Amygdala (tissue), 56 donors: Measurements from ENCODE around the gene PM20D2.

Experiments
- DNase-seq, 56 donors: peaks; one replicate each; lab custom pipeline; 2025; lab: John Stamatoyannopoulos, UW

PM20D2 gene

DNA sequence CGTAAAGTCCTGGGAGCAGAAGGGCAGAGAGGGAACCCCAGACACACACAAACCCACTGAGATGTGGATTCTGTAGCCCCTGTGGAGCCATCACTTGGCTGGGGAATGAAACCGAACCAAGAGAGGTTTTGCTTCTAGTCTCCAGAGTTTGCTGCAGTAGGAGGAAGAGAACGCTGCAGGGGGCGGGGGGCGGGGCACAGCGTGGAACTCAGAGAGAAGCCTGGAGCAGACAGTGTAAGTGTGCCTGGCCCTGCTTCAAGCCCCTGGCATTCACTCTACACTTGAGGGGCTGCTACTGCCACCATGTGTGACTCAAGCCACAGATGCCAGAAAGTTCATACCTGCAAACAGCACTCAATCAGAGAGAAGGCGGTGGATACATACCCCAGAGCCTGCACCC, 52.4 kb downstream of the PM20D2 start:
- DNase-seq: no peak

DNA sequence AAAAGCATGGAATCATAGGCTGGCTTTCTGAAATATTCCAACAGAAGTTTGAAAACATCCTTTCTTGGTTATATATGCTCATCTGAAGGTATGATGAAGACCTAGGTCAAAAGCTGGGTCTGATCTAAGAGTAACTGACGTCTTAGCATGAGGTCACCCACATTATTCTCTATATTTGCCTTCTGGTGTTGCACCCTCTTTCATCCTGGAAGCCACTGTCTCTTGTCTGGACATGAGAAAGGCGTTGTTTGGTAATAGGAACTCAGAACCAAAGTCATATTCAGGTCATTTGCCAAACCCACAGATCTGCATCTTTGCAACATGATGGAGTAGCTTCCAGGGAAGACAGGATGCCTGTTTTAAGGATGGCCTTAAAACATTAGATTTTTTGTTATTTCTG, 53.7 kb downstream of the PM20D2 start:
- DNase-seq: no peak

DNA sequence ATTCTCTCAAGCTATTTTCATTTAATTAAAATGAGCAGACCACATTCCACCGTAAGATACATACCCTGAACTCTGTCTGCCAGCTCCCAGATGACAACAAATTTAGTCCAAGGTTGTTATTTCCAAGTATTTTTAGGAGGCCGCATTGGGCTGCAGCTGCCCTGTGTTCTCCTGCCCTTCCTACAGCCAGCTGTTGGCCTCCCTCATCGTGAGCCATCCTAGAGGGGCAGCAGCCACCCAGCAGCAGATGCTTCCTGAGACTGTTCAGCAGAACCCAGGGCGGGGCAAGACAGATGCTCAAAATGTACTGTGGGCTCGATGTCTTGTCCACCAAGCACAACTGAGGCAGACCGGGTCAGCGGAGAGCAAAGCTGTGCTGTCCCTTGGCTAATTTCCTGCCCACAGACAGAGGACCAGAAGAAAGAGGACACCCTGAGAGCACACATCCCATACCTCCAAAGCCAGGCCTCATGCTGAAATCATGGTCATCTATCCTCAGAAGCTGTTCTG, 54.9 kb downstream of the PM20D2 start:
- DNase-seq: no peak

DNA sequence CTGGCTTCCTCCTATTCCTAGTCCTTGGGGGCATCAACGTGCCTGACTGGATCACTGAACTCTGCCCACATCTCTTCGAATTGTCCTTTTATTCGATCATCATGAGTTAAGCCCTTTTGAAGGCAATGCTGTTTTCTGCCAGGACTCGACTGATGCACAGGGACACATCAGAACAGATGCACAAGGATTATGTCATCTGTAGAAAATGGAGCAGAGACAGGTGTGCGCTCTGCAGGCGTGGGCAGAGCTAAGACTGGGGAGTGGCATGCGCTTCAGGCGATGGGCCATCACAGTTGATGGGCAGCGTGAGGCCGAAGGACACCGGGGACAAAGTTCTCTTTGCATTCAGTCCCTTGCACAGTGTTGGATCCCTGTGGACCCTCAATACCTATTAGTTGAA, 58.2 kb downstream of the PM20D2 start:
- DNase-seq: peak in 1 of 56 donors; percentile 3

DNA sequence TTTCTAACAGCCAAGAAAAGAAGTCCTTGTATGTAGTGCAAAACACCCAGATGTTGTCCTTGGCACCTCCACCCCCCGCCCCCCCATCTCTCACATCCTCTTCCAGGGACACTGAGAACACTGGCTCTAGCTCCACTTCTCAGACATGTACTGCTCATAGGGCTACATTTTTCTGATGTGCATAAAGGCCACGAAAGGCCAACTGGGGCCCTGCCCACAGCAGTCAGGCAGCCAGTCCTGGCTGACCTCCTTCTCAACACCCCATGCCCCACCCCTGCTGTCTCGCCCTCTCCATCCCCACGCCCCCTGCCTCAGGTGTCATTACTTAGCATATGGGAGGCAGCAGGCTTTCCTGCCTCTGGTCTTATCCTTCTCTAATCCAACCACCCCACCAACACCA, 60.0 kb downstream of the PM20D2 start:
- DNase-seq: no peak

DNA sequence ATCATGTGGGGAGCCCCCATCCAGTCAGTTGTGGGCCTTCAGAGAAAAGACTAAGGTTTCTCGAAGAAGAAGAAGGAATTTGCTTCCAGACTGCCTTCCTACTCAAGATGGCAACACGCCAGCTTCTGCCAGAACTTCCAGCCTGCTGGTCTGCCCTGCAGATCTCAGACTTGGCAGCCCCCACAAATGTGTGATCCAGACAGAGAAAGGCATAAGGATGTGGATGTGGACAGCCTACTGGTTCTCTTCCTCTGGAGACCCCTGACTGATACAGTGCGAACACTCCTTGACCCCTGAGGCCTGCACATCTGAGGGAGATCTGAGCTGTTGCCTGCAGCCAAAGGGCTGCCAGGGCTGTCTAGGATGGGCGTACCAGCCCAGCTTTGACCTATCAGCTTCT, 62.7 kb downstream of the PM20D2 start:
- DNase-seq: peak in 26 of 56 donors; percentile 1 to 44 (median 8)

DNA sequence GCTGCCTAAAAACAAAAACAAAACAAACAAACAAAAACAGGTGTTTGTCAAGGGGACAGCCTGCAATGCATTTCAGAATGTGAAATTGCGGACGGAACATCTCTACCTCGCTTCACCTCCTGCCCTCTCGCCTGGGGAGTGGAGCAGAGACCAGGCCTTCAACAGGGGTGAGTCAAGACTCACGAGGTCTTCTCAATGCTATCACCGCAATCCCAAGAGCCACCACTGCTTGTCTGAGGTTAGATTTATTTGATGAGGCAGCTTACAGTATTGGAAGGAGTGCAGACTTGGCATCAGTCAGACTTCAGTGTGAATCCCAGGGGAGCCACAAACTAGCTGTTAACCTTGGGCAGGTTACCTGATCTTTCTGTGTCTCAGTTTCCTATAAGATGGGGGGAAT, 63.6 kb downstream of the PM20D2 start:
- DNase-seq: no peak

DNA sequence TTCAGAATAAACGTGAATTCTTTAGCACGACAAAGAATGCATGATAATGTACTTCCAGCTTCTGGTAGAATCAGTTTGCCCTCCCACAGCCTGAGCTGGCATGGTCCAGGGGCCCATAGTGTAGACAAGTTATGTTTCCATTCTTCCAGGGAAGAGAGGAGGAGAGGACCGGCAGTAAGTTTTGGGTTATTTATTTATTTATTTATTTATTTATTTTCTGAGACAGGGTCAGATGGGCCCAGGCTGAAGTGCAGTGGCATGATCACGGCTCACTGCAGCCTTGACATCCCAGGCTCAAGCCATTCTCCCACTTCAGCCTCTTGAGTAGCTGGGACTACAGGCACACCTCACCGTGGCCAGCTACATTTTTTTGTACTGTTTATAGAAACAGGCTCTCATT, 66.6 kb downstream of the PM20D2 start:
- no peak for DNase-seq

DNA sequence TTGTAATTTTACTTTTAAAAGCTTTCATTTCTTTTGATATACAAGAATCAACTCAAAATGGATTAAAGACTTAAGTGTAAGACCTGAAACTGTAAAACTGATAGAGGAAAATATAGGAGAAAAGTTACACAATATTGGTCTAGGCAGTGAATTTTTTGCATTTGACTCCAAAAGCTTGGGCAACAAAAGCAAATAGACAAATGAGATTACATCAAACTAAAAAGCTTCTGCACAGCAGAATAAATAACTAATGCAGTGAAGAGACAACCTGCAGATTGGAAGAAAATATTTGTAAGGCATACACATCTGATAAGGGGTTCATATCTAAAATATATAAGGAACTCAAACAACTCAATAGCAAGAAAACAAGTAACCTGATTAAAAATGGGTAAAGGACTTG, 68.3 kb downstream of the PM20D2 start:
- DNase-seq: no peak
